Hepatocyte (in vitro differentiated cells): ENCODE measurements around the gene MRPL38.

Source experiments
- CTCF ChIP-seq: fragments of 200-600 bp; sonication (generic); IDR thresholded peaks from 2 replicates; pipeline ENCODE4 v1.5.1; 2016; ENCODE audit warnings: antibody characterized with exemption, mild to moderate bottlenecking; ENCODE audit not compliant: poor library complexity
- EZH2 ChIP-seq: fragments of 200-600 bp; sonication (generic); IDR thresholded peaks from 2 replicates; pipeline ENCODE4 v1.6.1; 2016; ENCODE audit warnings: antibody characterized with exemption, mild to moderate bottlenecking, borderline replicate concordance
- EZH2phosphoT487 ChIP-seq: fragments of 200-600 bp; sonication (generic); IDR thresholded peaks from one replicate; pipeline ENCODE4 v1.6.1; 2018; ENCODE audit warnings: antibody characterized with exemption, mild to moderate bottlenecking, low read depth, moderate library complexity; ENCODE audit not compliant: unreplicated experiment, severe bottlenecking

GRCh38 chr17:75874323-75875181, 30.1 kb downstream of the MRPL38 start:
- TF ChIP-seq EZH2 (no peak), CTCF (no peak), EZH2phosphoT487 (no peak)
